Measurements from ENCODE around the gene WWC2.
A peak's percentile ranks its signal among the peaks of the same experiment; 100 is the strongest.

The WWC2 gene

GRCh38 chr4:183205193-183205592 is 106.1 kb downstream of the WWC2 start:
- DNase-seq, result no peak

- no peak for DNase-seq
Measured at GRCh38 chr4:183205709-183206108, 106.7 kb downstream of the WWC2 start.

- no peak for DNase-seq
Measured at GRCh38 chr4:183211533-183211932, 112.5 kb downstream of the WWC2 start.

GRCh38 chr4:183213996-183214395 is 114.9 kb downstream of the WWC2 start:
- DNase-seq, result no peak

- DNase-seq, result no peak
Measured at GRCh38 chr4:183214912-183215488, 115.9 kb downstream of the WWC2 start.

- no peak for DNase-seq
Measured at GRCh38 chr4:183220236-183220635, 121.2 kb downstream of the WWC2 start.

GRCh38 chr4:183223053-183223452 is 124.0 kb downstream of the WWC2 start:
- no peak for DNase-seq

GRCh38 chr4:183229397-183229796 is 130.3 kb downstream of the WWC2 start:
- DNase-seq, result no peak

- no peak for DNase-seq
Measured at GRCh38 chr4:183240581-183241321, 141.7 kb downstream of the WWC2 start.

GRCh38 chr4:183241322-183241640 is 142.2 kb downstream of the WWC2 start:
- DNase-seq, result peak; percentile 87

- peak; percentile 64 for DNase-seq
Measured at GRCh38 chr4:183241721-183242151, 142.7 kb downstream of the WWC2 start.

- no peak for DNase-seq
Measured at GRCh38 chr4:183242291-183242690, 143.2 kb downstream of the WWC2 start.

GRCh38 chr4:183244019-183244418 is 145.0 kb downstream of the WWC2 start:
- DNase-seq, result no peak

- DNase-seq, result no peak
Measured at GRCh38 chr4:183244506-183244905, 145.4 kb downstream of the WWC2 start.

GRCh38 chr4:183248201-183248600 is 149.1 kb downstream of the WWC2 start:
- peak; percentile 65 for DNase-seq

- DNase-seq, result peak; percentile 82
Measured at GRCh38 chr4:183249854-183250253, 150.8 kb downstream of the WWC2 start.

- no peak for DNase-seq
Measured at GRCh38 chr4:183250831-183251230, 151.8 kb downstream of the WWC2 start.

GRCh38 chr4:183252959-183253358 is 153.9 kb downstream of the WWC2 start:
- no peak for DNase-seq

GRCh38 chr4:183253451-183253850 is 154.4 kb downstream of the WWC2 start:
- no peak for DNase-seq

GRCh38 chr4:183254162-183254561 is 155.1 kb downstream of the WWC2 start:
- no peak for DNase-seq

- no peak for DNase-seq
Measured at GRCh38 chr4:183255487-183255886, 156.4 kb downstream of the WWC2 start.

- DNase-seq, result no peak
Measured at GRCh38 chr4:183256343-183256742, 157.3 kb downstream of the WWC2 start.

GRCh38 chr4:183256756-183257385 is 157.8 kb downstream of the WWC2 start:
- peak; percentile 77 for DNase-seq

- DNase-seq, result no peak
Measured at GRCh38 chr4:183257808-183258207, 158.8 kb downstream of the WWC2 start.

Measured in hematopoietic multipotent progenitor cell treated with erythropoietin and hydrocortisone succinate and interleukin-3 and kit ligand, for 6 days (in vitro differentiated cells).